Activated CD4-positive, alpha-beta T cell treated with anti-CD3 and anti-CD28 coated beads, Interleukin-2, amount 10 ng/mL, durations not matched to agents 24 days and 14 days (primary cell): ENCODE measurements around the gene KIF21B. TPM values are rescaled to one million over a fixed set of nuclear protein-coding genes. Genes with fewer than 3 reads are reported as not detected.
"Not testable (repeated sequence)": the region's sequence is repeated elsewhere in the genome, so short reads cannot be mapped to it uniquely, and the experiment has no call there.

Source experiments
- DNase-seq: peaks from one replicate; pipeline ENCODE4 v3.0.0; 2022
- H3K27ac Mint-ChIP-seq: one replicate; pipeline ENCODE4 v1.8.0; 2022; ENCODE audit warnings: mild to moderate bottlenecking, mixed read lengths
- H3K27me3 Mint-ChIP-seq: one replicate; pipeline ENCODE4 v1.8.0; 2022; ENCODE audit warnings: mixed read lengths
- H3K36me3 Mint-ChIP-seq: one replicate; pipeline ENCODE4 v1.8.0; 2022; ENCODE audit warnings: low read depth, mild to moderate bottlenecking, mixed read lengths
- H3K4me1 Mint-ChIP-seq: one replicate; pipeline ENCODE4 v1.8.0; 2021; ENCODE audit warnings: mixed read lengths
- H3K4me3 Mint-ChIP-seq: one replicate; pipeline ENCODE4 v1.8.0; 2022; ENCODE audit warnings: mild to moderate bottlenecking, moderate library complexity, mixed read lengths
- H3K9me3 Mint-ChIP-seq: one replicate; pipeline ENCODE4 v1.8.0; 2021; ENCODE audit warnings: mixed read lengths
- intact Hi-C: fragments of 100-400 bp; cut with micrococcal nuclease; formaldehyde crosslinking; loops from one replicate; pipeline ENCODE4 v1.15.1; 2023
- total RNA-seq: library from RNA; stranded (reverse); gene quantifications from 2 replicates; pipeline ENCODE4 v1.2.3, GENCODE V29; 2022

KIF21B gene
- total RNA-seq, 1 donor from 2014 or later: 49.3 TPM

DNA sequence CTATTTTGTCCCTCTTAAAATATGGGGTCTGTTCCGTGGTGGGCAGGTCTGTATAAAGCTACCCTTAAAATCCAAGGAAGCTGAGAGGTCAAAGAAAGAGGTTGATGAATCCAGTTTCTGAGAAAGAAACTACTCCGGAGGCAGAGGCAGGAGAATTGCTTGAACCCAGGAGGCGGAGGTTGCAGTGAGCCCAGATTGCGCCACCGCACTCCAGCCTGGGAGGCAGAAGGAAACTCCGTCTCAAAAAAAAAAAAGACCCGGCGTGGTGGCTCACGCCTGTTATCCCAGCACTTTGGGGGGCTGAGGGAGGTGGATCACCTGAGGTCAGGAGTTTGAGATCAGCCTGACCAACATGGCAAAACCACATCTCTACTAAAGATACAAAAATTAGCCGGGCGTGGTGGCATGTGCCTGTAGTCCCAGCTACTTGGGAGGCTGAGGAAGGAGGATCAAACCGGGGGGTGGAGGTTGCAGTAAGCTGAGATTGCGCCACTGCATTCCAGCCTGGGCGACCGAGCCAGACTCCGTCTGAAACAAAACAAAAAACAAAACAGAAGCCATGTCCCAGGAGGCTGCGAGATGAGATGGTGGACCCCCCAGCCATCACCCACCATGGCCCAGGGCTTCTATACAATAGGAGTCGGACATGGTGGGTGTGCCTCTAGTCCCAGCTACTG is 88.1 kb downstream of the KIF21B start:
- H3K36me3 Mint-ChIP-seq, H3K4me3 Mint-ChIP-seq, DNase-seq, intact Hi-C loops, H3K27ac Mint-ChIP-seq, H3K4me1 Mint-ChIP-seq: not testable (repeated sequence)
- H3K27me3 Mint-ChIP-seq: peaks cover 22% of the 10 kb centered on the region
- peaks cover 12% of the 10 kb centered on the region for H3K9me3 Mint-ChIP-seq

DNA sequence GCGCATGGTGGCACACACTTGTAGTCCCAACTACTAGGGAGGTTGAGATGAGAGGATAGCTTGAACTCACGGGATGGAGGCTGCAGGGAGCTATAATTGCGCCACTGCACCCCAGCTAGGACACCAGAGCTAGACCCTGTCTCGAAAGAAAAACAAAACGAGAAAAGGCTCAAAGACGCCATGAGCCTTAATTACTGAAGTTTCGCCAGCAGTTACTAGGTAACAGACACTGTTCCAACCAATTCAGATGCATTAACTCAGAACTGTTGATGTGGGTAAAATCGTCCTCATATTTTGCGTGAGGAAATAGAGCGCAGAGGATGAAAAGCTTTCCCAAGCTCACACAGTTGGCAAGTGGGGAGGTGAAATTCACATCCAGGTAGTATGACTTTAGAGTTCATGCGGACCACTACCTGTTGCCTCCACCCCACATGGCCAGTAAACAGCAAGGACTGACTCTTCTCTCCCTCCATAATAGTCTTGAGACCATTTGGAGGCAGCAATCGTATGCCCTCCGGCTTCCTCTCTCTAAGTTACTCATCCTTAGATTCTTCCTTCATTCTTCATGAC is 88.8 kb downstream of the KIF21B start:
- DNase-seq: no peak
- Mint-ChIP-seq H3K27ac (no peak overlapping the region), H3K9me3 (peaks cover 12% of the 10 kb centered on the region), H3K36me3 (no peaks in the 10 kb centered on the region), H3K4me3 (no peak overlapping the region), H3K27me3 (peaks cover 19% of the 10 kb centered on the region), H3K4me1 (no peaks in the 10 kb centered on the region)
- intact Hi-C loops: no loop called here

DNA sequence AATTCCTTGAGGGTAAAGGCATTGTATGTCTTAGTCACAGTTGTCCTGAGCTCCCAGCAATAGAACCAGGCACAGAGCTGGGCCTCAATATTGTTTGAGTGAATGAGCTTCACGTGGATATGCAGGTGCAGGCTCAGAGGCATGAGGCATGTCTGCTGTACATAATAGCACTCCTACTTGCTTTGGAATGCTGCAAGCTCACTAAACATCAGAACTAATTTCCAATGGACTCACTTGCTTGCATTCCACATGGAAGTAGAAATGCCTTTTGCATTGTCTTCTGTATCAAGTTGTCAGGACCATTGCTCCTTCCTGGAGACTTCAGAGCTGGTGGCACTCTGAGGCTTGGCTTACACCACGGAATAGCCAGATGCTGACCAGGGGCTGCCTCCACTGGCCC is 91.7 kb downstream of the KIF21B start:
- no peak overlapping the region for H3K27ac Mint-ChIP-seq
- DNase-seq: no peak
- peaks cover 27% of the 10 kb centered on the region for H3K27me3 Mint-ChIP-seq
- H3K4me3 Mint-ChIP-seq: no peak overlapping the region
- peaks cover 12% of the 10 kb centered on the region for H3K9me3 Mint-ChIP-seq
- H3K4me1 Mint-ChIP-seq: no peaks in the 10 kb centered on the region
- no peaks in the 10 kb centered on the region for H3K36me3 Mint-ChIP-seq
- intact Hi-C loops: no loop called here

DNA sequence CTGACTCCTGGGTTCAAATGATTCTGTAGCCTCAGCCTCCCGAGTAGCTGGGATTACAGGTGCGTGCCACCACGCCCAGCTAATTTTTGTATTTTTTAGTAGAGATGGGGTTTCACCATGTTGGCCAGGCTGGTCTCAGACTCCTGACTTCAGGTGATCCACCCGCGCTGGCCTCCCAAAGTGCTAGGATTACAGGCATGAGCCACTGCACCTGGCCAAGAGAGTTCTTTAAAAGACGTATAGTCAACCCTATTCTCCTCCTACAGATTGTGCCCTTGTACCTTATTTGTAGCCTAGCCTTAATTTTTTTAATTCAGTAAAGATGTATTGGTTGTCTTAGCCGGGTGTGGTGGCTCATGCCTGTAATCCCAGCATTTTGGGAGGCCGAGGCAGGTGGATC is 93.2 kb downstream of the KIF21B start:
- H3K4me1 Mint-ChIP-seq, H3K36me3 Mint-ChIP-seq, H3K4me3 Mint-ChIP-seq, H3K27ac Mint-ChIP-seq, intact Hi-C loops, DNase-seq: not testable (repeated sequence)
- H3K27me3 Mint-ChIP-seq: peaks cover 29% of the 10 kb centered on the region
- H3K9me3 Mint-ChIP-seq: peaks cover 12% of the 10 kb centered on the region

DNA sequence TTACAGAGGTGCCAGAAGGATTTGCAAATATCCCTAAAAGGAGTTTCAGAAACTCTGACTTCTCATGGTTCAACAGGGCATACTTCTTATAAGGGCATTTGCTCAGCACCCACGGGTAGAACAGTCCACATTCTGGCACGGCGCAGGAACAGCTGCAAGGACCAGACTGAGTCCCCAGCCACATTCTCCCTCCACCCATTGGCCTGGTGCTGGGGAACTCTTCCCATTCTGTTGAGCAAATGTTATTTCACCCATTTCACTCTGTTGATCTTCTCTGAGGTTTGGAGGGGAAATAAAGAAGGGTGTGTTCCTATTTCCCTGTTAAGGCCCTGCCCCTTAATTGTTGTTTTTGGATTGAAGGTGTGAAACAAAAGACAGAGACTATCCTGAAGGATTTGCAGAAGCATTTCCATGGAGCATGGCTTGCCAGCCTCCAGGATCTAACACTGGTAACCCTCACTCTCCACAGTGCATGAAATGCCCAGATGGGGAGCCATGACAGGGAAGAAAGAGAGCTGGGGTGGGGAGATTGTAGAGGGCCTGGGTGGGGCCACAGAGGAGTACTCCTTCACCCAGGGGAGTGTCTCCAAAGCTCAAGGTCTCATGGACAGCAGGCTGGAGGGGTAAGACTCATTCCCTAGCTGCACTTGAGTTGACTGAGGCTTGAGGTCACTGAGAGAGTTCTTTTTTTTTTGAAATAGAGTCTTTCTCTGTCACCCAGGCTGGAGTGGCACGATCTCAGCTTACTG is 93.8 kb downstream of the KIF21B start:
- peaks cover 12% of the 10 kb centered on the region for H3K9me3 Mint-ChIP-seq
- H3K4me1 Mint-ChIP-seq: peaks cover 2% of the 10 kb centered on the region
- DNase-seq: no peak
- H3K27me3 Mint-ChIP-seq: peaks cover 27% of the 10 kb centered on the region
- no peak overlapping the region for H3K27ac Mint-ChIP-seq
- H3K4me3 Mint-ChIP-seq: no peak overlapping the region
- no peaks in the 10 kb centered on the region for H3K36me3 Mint-ChIP-seq
- intact Hi-C loops: no loop called here

DNA sequence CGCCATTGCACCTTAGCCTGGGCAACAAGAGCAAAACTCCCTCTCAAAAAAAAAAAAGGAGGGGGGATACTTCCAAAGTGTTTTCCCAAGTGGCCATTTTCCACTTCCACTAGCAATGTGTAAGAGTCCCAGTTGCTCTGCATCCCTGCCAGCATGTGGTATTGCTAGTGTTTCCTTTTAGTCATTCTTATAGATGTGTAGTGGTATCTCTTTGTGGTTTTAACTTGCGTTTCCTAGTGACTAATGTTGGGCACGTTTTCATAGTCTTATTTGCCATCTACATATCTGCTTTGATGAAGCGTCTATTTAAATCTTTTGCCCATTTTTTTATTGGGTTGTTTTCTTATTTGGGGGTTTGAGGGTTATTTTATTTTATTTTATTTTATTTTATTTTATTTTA is 97.7 kb downstream of the KIF21B start:
- intact Hi-C loops: no loop called here
- peaks cover 2% of the 10 kb centered on the region for H3K4me1 Mint-ChIP-seq
- H3K4me3 Mint-ChIP-seq: no peak overlapping the region
- no peaks in the 10 kb centered on the region for H3K36me3 Mint-ChIP-seq
- H3K27me3 Mint-ChIP-seq: peaks cover 24% of the 10 kb centered on the region
- no peak overlapping the region for H3K27ac Mint-ChIP-seq
- DNase-seq: no peak
- peaks cover under 1% of the 10 kb centered on the region for H3K9me3 Mint-ChIP-seq

DNA sequence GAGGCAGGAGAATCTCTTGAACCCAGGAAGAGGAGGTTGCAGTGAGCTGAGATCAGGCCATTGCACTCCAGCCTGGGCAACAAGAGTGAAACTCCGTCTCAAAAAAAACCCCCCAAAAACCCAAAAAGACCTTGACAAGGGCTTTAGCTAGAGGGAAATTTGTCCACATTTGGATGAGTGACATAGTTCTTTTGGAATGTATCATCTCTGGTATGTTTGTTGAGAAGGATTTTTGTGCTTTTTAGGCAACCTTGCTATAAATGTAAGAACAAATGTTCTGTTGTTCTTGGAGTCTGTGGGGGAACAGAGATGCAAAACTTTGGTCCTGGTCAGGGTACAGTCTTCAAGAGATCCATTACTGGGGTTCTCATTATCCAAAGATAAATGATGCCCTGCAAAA is 99.9 kb downstream of the KIF21B start:
- DNase-seq: no peak
- H3K36me3 Mint-ChIP-seq: no peaks in the 10 kb centered on the region
- peaks cover 2% of the 10 kb centered on the region for H3K4me1 Mint-ChIP-seq
- no peaks in the 10 kb centered on the region for H3K9me3 Mint-ChIP-seq
- intact Hi-C loops: no loop called here
- peaks cover 30% of the 10 kb centered on the region for H3K27me3 Mint-ChIP-seq
- no peak overlapping the region for H3K4me3 Mint-ChIP-seq
- no peak overlapping the region for H3K27ac Mint-ChIP-seq

DNA sequence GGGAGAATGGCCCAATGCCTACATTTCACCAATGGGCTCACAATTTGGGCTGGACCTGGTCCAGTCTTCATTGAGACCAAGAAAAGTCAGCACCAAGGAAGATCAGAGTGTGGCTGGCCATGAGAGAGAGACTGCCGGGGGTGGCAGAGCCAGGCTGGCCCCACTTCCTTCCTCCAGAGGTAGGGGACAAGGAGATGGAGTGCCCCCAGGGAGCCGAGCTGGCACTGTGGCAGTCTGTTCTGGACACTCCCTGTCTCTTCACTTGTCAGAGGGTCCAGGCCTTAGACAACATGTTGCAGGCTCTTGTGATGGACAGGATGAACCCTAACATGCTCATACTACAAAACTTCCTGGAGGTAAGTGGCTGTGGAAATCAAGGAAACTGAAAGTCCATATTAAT is 101.1 kb downstream of the KIF21B start:
- no peaks in the 10 kb centered on the region for H3K36me3 Mint-ChIP-seq
- H3K4me1 Mint-ChIP-seq: peaks cover 2% of the 10 kb centered on the region
- H3K4me3 Mint-ChIP-seq: no peak overlapping the region
- no peak for DNase-seq
- intact Hi-C loops: no loop called here
- no peaks in the 10 kb centered on the region for H3K9me3 Mint-ChIP-seq
- H3K27me3 Mint-ChIP-seq: peaks cover 31% of the 10 kb centered on the region
- H3K27ac Mint-ChIP-seq: no peak overlapping the region

DNA sequence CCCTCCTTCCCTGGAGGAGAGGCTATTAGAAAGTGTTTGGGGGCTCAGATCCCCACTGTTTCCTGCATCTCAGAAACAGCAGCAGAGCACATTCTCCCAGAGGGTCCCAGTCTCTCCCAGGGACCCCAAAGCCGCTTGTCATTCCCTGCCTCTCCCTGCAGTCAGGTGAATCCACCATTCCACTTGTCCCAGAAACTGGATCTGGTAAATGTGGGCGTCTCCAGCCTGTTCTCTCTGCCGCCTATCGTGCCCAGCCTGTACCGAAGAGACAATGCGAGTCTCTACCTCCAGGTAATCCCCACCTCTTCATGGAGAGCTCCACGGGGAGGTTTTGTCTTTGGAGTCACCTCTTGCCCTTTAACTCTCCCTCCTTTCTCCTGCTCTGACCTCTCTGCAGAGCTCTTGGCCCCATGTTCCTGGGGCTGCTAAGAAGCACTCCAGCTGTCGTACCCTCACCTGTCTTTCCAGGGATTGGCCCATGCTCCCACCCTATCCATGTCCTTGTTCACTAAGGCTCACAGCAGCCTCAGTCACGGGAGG is 101.9 kb downstream of the KIF21B start:
- Mint-ChIP-seq H3K36me3 (no peaks in the 10 kb centered on the region), H3K4me1 (peaks cover 2% of the 10 kb centered on the region), H3K27me3 (peaks cover 29% of the 10 kb centered on the region), H3K4me3 (no peak overlapping the region), H3K27ac (no peak overlapping the region), H3K9me3 (no peaks in the 10 kb centered on the region)
- DNase-seq: no peak
- intact Hi-C loops: no loop called here

Other genes with a start within 250 kb of the KIF21B start
- gene GPR25, start 150.7 kb downstream of the KIF21B start, total RNA-seq: not detected in 2 replicates
- not detected in 2 replicates for gene INAVA, start 128.8 kb downstream of the KIF21B start, total RNA-seq
- gene CACNA1S, start 88.7 kb upstream of the KIF21B start, total RNA-seq: not detected in 2 replicates
- gene ASCL5, start 103.5 kb upstream of the KIF21B start, total RNA-seq: not detected in 2 replicates
- gene TMEM9, start 130.8 kb upstream of the KIF21B start, total RNA-seq: 11.3 and 13.5 TPM in 2 replicates
- not detected in 2 replicates for gene IGFN1, start 167.1 kb upstream of the KIF21B start, total RNA-seq